GM19193 (cell line): ENCODE results near the gene PALLD.

ENCODE experiments used
- POLR2A ChIP-seq: IDR thresholded peaks from 4 replicates; pipeline ENCODE4 v1.6.1; 2011; ENCODE audit not compliant: insufficient read depth, insufficient read length; ENCODE audit errors: extremely low read depth

The PALLD gene

DNA sequence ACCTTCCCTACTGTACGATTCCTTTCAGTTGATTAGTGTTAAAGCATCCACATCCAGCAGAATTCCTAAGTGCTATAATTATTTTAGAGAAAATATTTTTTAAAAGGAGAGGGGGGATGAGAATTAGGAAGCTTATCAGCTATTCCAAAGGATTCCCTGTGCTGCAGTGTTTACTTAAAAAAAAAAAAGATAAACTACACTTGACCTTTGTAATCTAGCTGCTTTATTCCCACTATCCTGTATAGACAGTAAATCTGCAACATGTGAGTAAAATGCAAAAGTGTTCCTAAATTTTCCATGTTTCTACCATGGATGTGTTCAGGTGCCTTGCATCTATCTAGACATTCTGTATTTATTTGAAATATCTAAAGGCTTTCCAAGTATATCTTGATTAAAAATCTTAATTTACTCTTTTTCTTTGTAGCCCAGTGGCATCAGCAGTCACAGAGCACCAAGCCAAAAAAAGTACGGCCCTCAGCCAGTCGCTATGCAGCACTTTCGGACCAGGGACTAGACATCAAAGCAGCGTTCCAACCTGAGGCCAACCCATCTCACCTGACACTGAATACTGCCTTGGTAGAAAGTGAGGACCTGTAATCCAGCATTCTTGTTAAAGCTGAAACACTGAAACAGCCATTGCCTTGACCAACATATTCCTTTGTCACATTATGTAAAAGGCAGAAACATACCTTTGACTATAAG is 429.1 kb downstream of the PALLD start:
- TF ChIP-seq POLR2A, result no peak

DNA sequence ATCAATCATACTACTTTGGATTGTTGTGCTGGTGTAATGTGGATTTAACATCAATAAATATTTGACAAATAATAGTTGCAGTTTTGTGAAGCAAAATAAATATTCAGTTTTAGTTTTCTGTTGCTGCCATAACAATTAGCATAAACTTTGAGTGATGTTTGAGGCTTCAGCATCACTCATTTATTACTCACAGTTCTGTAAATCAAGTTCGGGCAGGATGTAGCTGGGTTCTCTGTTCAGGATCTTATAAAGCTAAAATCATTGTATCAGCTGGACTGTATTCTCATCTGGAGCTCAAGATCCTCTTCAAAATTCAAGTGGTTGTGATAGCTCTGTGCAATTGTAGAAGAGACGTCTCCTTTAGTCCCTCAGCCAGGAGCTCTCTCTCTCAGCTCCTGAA is 431.5 kb downstream of the PALLD start:
- TF ChIP-seq POLR2A, result no peak

DNA sequence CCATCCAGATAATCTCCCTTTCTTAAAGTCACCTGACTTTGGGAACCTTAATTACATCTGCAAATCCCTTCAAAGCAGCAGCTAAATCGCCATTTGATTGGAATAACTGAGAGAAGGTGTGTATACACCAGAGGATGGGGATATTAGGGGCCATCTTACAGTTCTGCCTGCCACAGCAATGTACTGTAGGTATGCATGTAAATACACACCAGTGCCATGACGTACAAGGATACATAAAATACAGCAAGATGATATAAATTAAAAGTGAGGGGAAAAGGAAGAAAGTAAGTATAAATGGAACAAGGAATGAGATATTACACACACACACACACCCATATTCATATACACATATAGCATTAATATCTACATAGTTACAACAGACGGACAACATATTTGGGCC is 432.0 kb downstream of the PALLD start:
- TF ChIP-seq POLR2A, result no peak

DNA sequence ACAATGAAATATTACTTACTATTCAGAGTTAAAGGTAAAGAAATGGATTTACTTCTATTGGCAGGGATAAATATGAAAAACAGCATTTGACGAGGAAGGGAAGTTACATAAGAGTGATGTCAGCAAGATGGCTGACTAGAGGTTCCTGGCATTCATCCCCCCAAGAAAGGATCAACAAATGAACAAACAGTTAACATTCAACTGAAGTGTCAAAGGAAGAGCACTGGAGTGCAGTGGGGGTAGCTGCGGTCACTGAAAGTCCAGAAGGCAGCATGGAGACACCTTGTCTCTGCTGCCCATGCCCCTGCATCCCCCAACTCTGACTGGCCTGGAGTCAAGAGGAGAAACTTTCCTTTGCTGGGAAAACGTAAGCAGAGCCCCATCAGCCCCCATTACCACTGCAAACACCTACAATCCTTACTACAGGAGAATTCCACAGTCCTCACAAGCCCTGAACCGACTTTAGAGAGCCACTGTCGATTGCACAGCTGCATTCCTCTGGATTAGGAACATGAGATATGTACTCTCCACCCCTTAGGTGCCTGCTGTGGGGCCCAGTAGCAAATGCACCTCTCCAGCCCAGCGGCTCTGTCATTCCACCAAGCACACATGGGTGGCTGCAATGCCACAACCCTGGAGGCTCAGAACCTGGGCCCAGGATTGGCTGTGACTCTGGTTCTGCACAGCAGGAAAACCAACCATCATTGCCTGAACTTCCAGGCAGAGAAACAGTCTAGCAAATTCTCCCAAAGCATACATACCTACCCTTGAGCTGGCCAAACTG is 433.8 kb downstream of the PALLD start:
- TF ChIP-seq POLR2A, result no peak

DNA sequence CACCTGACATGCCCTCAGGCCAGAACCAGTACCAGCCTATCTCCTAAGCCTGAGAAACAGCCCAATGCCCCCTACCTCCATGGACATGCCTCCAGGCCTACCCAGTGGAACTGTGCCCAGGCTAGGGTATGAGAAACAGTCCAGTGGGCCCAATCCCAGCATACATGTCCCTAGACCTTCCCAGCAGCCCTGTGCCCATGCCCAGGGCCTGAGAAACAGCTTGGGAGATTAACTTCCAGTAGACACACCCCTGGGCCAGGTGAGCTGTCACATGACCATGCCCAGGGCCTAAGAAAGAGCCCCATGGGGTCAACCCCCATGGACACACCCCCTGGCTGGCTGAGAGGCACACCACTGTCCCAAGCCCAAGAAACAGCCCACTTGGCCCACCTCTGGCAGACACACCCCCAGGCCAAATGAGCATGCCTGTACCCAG is 434.4 kb downstream of the PALLD start:
- TF ChIP-seq POLR2A, result no peak

DNA sequence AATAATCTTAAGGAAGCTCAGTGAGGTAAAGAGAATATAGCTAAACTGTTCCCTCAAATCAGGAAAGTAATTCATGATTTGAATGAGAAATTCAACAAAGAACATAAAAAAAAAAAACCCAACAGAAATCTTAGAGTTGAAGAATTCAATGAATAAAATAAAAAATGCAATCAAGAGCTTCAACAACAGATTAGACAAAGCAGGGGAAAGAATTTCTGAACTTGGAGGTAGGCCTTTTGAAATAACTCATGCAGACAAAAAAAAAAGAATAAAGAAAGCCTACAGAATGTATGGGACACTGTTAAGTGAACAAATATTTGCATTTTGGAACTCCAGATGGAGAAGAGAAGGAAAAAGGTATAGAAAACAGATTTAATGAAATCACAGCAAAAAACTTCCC is 435.3 kb downstream of the PALLD start:
- no peak for TF ChIP-seq POLR2A

DNA sequence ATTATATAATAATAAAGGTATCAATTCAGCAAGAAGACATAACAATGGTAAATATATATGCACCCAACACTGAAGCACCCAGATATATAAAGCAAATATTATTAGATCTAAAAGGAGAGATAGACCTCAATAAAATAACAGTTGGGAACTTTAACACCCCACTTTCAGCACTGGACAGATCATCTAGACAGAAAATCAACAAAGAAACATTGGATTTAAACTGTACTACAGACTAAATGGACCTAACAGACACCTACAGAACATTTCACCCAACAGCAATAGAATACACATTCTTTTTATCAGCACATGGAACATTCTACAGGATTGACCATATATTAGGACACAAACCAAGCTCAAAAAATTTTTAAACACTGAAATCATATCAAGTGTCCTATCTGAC is 436.6 kb downstream of the PALLD start:
- TF ChIP-seq POLR2A, result no peak

DNA sequence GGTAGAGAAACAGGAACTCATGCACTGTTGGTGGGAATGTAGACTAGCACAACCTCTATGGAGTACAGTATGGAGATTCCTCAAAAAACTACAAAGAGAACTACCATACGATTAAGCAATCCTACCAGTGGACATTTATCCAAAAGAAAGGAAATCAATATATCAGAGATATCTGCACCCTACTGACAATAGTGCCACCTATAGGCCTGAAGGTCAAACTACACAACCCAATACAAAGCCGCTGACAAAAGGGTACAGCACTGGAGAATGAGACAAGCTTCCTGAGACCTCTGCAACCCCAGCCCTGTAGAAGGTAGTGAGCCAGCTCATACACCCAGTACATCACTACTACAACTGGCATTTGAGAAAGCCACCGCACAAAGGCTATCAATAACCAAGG is 446.1 kb downstream of the PALLD start:
- no peak for TF ChIP-seq POLR2A

DNA sequence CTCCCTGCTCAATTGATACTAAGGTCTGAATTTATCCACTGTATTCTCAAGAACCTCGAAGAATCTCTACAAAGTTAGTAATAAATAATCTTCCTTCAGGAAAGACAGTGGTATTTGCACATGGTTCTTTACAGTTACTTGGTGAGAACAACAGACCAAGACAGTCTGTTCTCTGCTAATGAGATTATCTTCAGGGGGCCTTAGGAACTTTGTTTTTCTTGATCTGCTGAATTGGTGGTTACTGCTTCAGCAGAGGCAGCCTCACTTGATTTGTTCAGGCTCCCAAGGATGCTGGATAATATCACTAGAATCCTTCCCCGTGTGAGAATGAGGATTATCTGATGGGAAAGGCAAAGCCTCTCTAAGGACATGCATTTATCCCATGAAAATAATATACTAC is 448.4 kb downstream of the PALLD start:
- TF ChIP-seq POLR2A, result no peak

DNA sequence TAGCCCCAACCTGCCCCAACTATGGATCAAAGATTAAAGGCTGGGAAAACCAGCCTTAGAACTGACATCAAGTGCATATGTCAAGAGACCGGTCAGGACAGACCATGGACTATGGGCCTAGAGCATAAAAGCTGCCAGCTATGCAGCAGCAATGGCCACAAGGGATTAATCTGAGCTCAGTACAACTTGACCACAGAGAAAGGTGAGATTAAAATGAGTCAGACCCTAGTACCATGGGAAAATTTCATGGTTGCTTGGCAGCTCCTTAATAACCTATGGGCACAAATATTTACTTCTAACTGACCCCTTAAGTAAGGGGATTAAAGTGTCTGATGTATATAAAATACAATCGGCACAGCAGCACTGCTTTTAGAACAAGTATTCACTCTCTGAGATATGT is 458.8 kb downstream of the PALLD start:
- no peak for TF ChIP-seq POLR2A

DNA sequence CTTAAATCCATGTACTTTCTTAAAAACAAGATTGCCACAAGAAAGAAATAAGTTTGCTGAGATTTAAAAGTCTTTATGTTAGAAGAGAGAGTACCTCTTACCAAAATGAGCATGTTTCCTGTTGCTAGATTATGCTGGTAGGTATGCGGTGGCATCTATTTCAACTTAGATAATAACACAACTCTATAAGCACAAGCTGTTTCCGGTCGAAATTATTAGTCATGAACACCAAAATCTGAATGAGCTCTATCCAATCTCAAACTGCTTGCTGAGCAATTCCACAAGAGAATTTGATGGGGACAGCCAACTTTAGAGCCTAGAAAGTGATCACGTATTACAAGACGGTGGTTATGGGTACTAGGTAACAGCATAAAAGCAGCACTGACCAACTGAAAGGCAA is 463.9 kb downstream of the PALLD start:
- no peak for TF ChIP-seq POLR2A

DNA sequence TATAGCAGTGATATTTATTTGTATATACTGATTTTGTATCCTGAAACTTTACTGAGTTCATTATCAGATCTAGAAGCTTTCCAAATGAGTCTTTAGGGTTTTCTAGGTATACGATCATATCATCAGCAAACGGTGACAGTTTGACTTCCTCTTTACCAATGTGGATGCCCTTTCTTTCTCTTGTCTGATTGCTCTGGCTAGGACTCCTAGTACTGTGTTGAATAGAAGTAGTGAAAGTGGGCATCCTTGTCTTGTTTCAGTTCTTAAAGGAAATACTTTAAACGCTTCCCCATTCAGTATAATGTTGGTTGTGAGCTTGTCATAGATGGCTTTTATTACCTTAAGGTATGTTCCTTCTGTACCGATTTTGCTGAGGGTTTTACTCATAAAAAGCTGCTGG is 475.7 kb downstream of the PALLD start:
- TF ChIP-seq POLR2A, result no peak
